IMR-90 (cell line): ENCODE results near the gene RPTOR. TPM values are rescaled to one million over a fixed set of nuclear protein-coding genes. Genes with fewer than 3 reads are reported as not detected.

Experiments
- BHLHE40 ChIP-seq: fragments of 150-350 bp; IDR thresholded peaks from 2 replicates; pipeline ENCODE4 v1.6.1; 2016; ENCODE audit warnings: mild to moderate bottlenecking, low read depth, low read length
- MXI1 ChIP-seq: IDR thresholded peaks from 2 replicates; pipeline ENCODE4 v1.6.1; 2012; ENCODE audit warnings: low read depth, mild to moderate bottlenecking, low read length, moderate library complexity, borderline replicate concordance
- RCOR1 ChIP-seq: IDR thresholded peaks from 2 replicates; pipeline ENCODE4 v1.6.1; 2012; ENCODE audit warnings: mild to moderate bottlenecking, low read length, improper control_type of control experiment; ENCODE audit not compliant: insufficient replicate concordance
- RFX5 ChIP-seq: IDR thresholded peaks from 2 replicates; pipeline ENCODE4 v1.8.0; 2012; ENCODE audit warnings: low read depth, mild to moderate bottlenecking, low read length, moderate library complexity
- SMC3 ChIP-seq: fragments of 150-350 bp; IDR thresholded peaks from 2 replicates; pipeline ENCODE4 v1.6.1; 2016; ENCODE audit warnings: low read depth, mild to moderate bottlenecking, antibody characterized with exemption, low read length, moderate library complexity
- polyA plus RNA-seq, 3 experiments: library from polyadenylated mRNA; depleted of rRNA; stranded (reverse); fragments of >200 nt; gene quantifications; 2 replicates each; pipeline ENCODE4 v1.2.3, GENCODE V29; 2012; ENCODE audit warnings: low replicate concordance in 1 of 3
- total RNA-seq: library from RNA; depleted of rRNA; stranded (reverse); fragments of >200 nt; gene quantifications from 2 replicates; pipeline ENCODE4 v1.2.3, GENCODE V29; 2012
- TF ChIP-seq, protein P1 (sequence below): fragments of 150-350 bp; IDR thresholded peaks from 2 replicates; pipeline ENCODE4 v1.6.1; 2017; ENCODE audit warnings: mild to moderate bottlenecking, antibody characterized with exemption, low read length, low read depth

The RPTOR gene
- total and polyA plus RNA-seq, 2 of the 4 experiments (the other 2 are of a cell fraction), result 10.8 to 14.7 TPM

DNA sequence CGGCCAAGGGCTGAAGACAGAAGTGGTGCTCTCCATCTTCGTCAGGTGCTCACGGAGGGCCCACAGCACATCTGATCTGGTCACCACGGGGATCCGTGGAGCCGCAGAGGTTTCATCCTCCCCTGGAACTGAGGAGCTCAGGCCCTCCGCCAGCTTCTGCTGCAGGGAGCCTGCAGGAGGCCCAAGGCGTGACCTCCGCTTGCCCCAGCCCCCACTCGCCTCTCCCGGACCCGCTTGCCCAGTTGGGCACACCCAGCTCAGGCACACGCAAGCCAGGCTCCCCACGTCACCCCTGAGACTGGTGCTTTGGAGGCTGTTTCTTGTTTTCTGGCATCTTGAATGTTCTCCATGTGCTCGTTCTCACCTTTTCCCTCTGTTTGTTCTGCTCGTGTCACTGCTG, 407.7 kb downstream of the RPTOR start (continued):
- TF ChIP-seq, protein P1, sequence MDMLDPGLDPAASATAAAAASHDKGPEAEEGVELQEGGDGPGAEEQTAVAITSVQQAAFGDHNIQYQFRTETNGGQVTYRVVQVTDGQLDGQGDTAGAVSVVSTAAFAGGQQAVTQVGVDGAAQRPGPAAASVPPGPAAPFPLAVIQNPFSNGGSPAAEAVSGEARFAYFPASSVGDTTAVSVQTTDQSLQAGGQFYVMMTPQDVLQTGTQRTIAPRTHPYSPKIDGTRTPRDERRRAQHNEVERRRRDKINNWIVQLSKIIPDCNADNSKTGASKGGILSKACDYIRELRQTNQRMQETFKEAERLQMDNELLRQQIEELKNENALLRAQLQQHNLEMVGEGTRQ, result no peak
- TF ChIP-seq MXI1 (no peak), SMC3 (no peak), BHLHE40 (no peak), RCOR1 (no peak), RFX5 (no peak)
